Measurements from ENCODE around the gene PRKRA.

- TF ChIP-seq POLR2AphosphoS5 (IDR thresholded peaks at IDR 0.05; ENCODE audit: low read depth, low read length), result no peak
- no peak for TF ChIP-seq TAF1 (IDR thresholded peaks at IDR 0.05; ENCODE audit: borderline replicate concordance, insufficient read depth, low read length)
- no peak for TF ChIP-seq REST (IDR thresholded peaks at IDR 0.05; ENCODE audit: insufficient read depth in 1 of 2, low read depth in 2 of 2, low read length in 2 of 2)
- no peak for TF ChIP-seq SIN3A (IDR thresholded peaks at IDR 0.05; ENCODE audit: borderline replicate concordance, insufficient read depth, low read length)
Measured at GRCh38 chr2:178427458-178427857, 23.5 kb downstream of the PRKRA start.
